Measurements from ENCODE around the gene PTPRR. TPM values are rescaled to one million over a fixed set of nuclear protein-coding genes. Genes with fewer than 3 reads are reported as not detected.

The PTPRR gene
- polyA plus RNA-seq, 1 of the 3 experiments (the other 2 are of a cell fraction), result 1.4 TPM

GRCh38 chr12:70787612-70788011 is 132.9 kb downstream of the PTPRR start:
- H3K4me3 ChIP-seq (ENCODE audit: low read depth in 2 of 2, low read length in 1 of 2), result no peak overlapping the region
- CTCF ChIA-PET, result interaction anchor here (1.2 to 1.4 kb wide), 2 partner anchors 12 to 25 kb away, joined by 3 read pairs; no protein-coding TSS in a partner anchor

GRCh38 chr12:70785896-70786295 is 134.6 kb downstream of the PTPRR start:
- POLR2A ChIA-PET, result no interaction called here
- Histone ChIP-seq H4K20me1 (ENCODE audit: insufficient read depth) (no peaks in the 10 kb centered on the region), H3F3A (replicated peaks; ENCODE audit: insufficient read depth) (no peaks in the 10 kb centered on the region), H3K4me3 (ENCODE audit: low read depth in 2 of 2, low read length in 1 of 2) (no peak overlapping the region), H3K9ac (no peak overlapping the region), H3K4me2 (no peak overlapping the region), H3K4me1 (ENCODE audit: control insufficient read depth in 1 of 2, insufficient read depth in 2 of 2, low read depth in 1 of 2, low read length in 1 of 2) (peaks cover 0 to 5% of the 10 kb centered on the region in 2 experiments; a peak in 2 of 4 replicates), H3K36me3 (replicated peaks in 1 of 2; ENCODE audit: control insufficient read depth in 1 of 2, insufficient read depth in 2 of 2, low read length in 1 of 2) (no peaks in the 10 kb centered on the region), H3K27ac (ENCODE audit: low read depth in 2 of 2, low read length in 1 of 2) (peak overlapping the region in 1 of 2 experiments; percentile 85; a peak in 1 of 4 replicates), H2AFZ (ENCODE audit: low read depth) (no peak overlapping the region), H3K79me2 (ENCODE audit: insufficient read depth) (no peaks in the 10 kb centered on the region), H3K27me3 (ENCODE audit: insufficient read depth) (no peaks in the 10 kb centered on the region), H3K9me2 (no peaks in the 10 kb centered on the region), H3K9me3 (no peaks in the 10 kb centered on the region)
- TF ChIP-seq CHD2 (IDR thresholded peaks at IDR 0.05; ENCODE audit: low read length, partially characterized antibody) (no peak), RFX5 (IDR thresholded peaks at IDR 0.05; ENCODE audit: low read length) (no peak), JUND (IDR thresholded peaks at IDR 0.05) (no peak), ZBTB33 (IDR thresholded peaks at IDR 0.05; ENCODE audit: borderline replicate concordance, low read depth) (no peak), FOXM1 (IDR thresholded peaks at IDR 0.05; ENCODE audit: low read depth) (no peak), NRF1 (IDR thresholded peaks at IDR 0.05; ENCODE audit: low read depth, low read length) (no peak), CTCF (IDR thresholded peaks at IDR 0.05) (no peak), REST (IDR thresholded peaks at IDR 0.05; ENCODE audit: low read depth, low read length) (no peak), EZH2phosphoT487 (IDR thresholded peaks at IDR 0.05; ENCODE audit: borderline replicate concordance, low read depth) (no peak)
- DNase-seq, result no peak
- CTCF ChIA-PET, result no interaction called here
- WGBS (ENCODE audit: low lambda C conversion rate), result 11% methylated on average over 2 of the region's 2 CpGs

More at GRCh38 chr12:70787612-70788011, 132.9 kb downstream of the PTPRR start:
- Histone ChIP-seq H2AFZ (ENCODE audit: low read depth) (no peak overlapping the region), H4K20me1 (ENCODE audit: insufficient read depth) (no peaks in the 10 kb centered on the region), H3K79me2 (ENCODE audit: insufficient read depth) (no peaks in the 10 kb centered on the region), H3K9ac (no peak overlapping the region), H3K4me1 (ENCODE audit: control insufficient read depth in 1 of 2, insufficient read depth in 2 of 2, low read depth in 1 of 2, low read length in 1 of 2) (peaks cover 0 to 5% of the 10 kb centered on the region in 2 experiments; a peak in 2 of 4 replicates), H3K27me3 (ENCODE audit: insufficient read depth) (no peaks in the 10 kb centered on the region), H3K4me2 (no peak overlapping the region), H3K9me3 (no peaks in the 10 kb centered on the region), H3K9me2 (no peaks in the 10 kb centered on the region), H3K36me3 (replicated peaks in 1 of 2; ENCODE audit: control insufficient read depth in 1 of 2, insufficient read depth in 2 of 2, low read length in 1 of 2) (no peaks in the 10 kb centered on the region), H3K27ac (ENCODE audit: low read depth in 2 of 2, low read length in 1 of 2) (peak overlapping the region; percentile 3 to 85; a peak in 3 of 4 replicates), H3F3A (replicated peaks; ENCODE audit: insufficient read depth) (no peaks in the 10 kb centered on the region)
- peak; percentile 11 for DNase-seq
- 24% methylated on average over 1 of the region's 1 CpG for WGBS (ENCODE audit: low lambda C conversion rate)
- POLR2A ChIA-PET, result interaction anchor here (0.6 kb wide), 1 partner anchor 9 kb away, joined by 3 read pairs; no protein-coding TSS in a partner anchor
- TF ChIP-seq TCF12 (IDR thresholded peaks at IDR 0.05), result peak; percentile 14; the same call in 1 of the 2 replicates
- peak in 1 of 2 experiments; percentile 93; a peak in 2 of 4 replicates for TF ChIP-seq EP300 (IDR thresholded peaks at IDR 0.05; ENCODE audit: borderline replicate concordance in 1 of 2, low read depth in 1 of 2, low read length in 1 of 2)
- TF ChIP-seq PBX3 (IDR thresholded peaks at IDR 0.05), result peak; percentile 9; the same call in 1 of the 2 replicates
- TF ChIP-seq CHD2 (IDR thresholded peaks at IDR 0.05; ENCODE audit: low read length, partially characterized antibody), result peak; percentile 28
- no peak for TF ChIP-seq MXI1 (IDR thresholded peaks at IDR 0.05; ENCODE audit: low read depth, low read length)
